MCF 10A (cell line): ENCODE data around the gene KCNJ15. TPM values are rescaled to one million over a fixed set of nuclear protein-coding genes. Genes with fewer than 3 reads are reported as not detected.
A peak's percentile ranks its signal among the peaks of the same experiment; 100 is the strongest.

Experiments
- BruUV-seq: library from RNA; stranded (reverse); fragments of 400-500 nt; replicated peaks from 2 replicates; lab custom pipeline; 2021; lab: Mats Ljungman, UMichigan
- CTCF ChIA-PET: fragments of 300-600 bp; sonication (Branson Sonifier 250); formaldehyde crosslinking; extraction: SDS; loops from one replicate; lab custom pipeline; 2021; ENCODE audit warnings: antibody characterized with exemption, inconsistent platforms; lab: Yijun Ruan, JAX
- POLR2A ChIA-PET: fragments of 300-600, 350-650 bp; sonication (Branson Sonifier 250); formaldehyde crosslinking; extraction: SDS; loops from one replicate; lab custom pipeline; 2020; ENCODE audit warnings: antibody characterized with exemption, inconsistent platforms; lab: Yijun Ruan, JAX
- DNase-seq: peaks from one replicate; pipeline ENCODE4 v3.0.0-alpha.2; 2018; ENCODE audit not compliant: unreplicated experiment
- H3K27ac Mint-ChIP-seq: one replicate; pipeline ENCODE4 v1.8.0; 2022; ENCODE audit warnings: mild to moderate bottlenecking, low read depth, mixed read lengths; ENCODE audit not compliant: unreplicated experiment
- H3K27me3 Mint-ChIP-seq: one replicate; pipeline ENCODE4 v1.8.0; 2022; ENCODE audit warnings: mixed read lengths; ENCODE audit not compliant: insufficient read depth, unreplicated experiment
- H3K36me3 Mint-ChIP-seq: one replicate; pipeline ENCODE4 v1.8.0; 2022; ENCODE audit warnings: mild to moderate bottlenecking, moderate library complexity, mixed read lengths; ENCODE audit not compliant: insufficient read depth, unreplicated experiment
- H3K4me1 Mint-ChIP-seq: one replicate; pipeline ENCODE4 v1.8.0; 2022; ENCODE audit warnings: mixed read lengths; ENCODE audit not compliant: insufficient read depth, unreplicated experiment
- H3K4me3 Mint-ChIP-seq: one replicate; pipeline ENCODE4 v1.8.0; 2022; ENCODE audit warnings: mild to moderate bottlenecking, moderate library complexity, mixed read lengths; ENCODE audit not compliant: unreplicated experiment
- H3K9me3 Mint-ChIP-seq: one replicate; pipeline ENCODE4 v1.8.0; 2022; ENCODE audit warnings: mixed read lengths; ENCODE audit not compliant: unreplicated experiment
- CTCF ChIP-seq: fragments of 200-600 bp; IDR thresholded peaks from one replicate; pipeline ENCODE4 v1.8.0; 2022; ENCODE audit warnings: antibody characterized with exemption, mild to moderate bottlenecking; ENCODE audit not compliant: unreplicated experiment
- intact Hi-C: fragments of 100-400 bp; cut with micrococcal nuclease; formaldehyde crosslinking; loops from 2 replicates; pipeline ENCODE4 v1.14.1; 2022
- total RNA-seq: library from RNA; stranded (reverse); gene quantifications from 2 replicates; pipeline ENCODE4 v1.2.3, GENCODE V29; 2022

Gene KCNJ15
- total RNA-seq, 1 experiment from 2014 or later, result 2.2 TPM

GRCh38 chr21:38280867-38281266 is 24.1 kb downstream of the KCNJ15 start:
- no peak for DNase-seq
- Mint-ChIP-seq H3K9me3 (no peaks in the 10 kb centered on the region), H3K27me3 (no peaks in the 10 kb centered on the region), H3K4me3 (no peak overlapping the region), H3K27ac (no peak overlapping the region), H3K4me1 (peaks cover 61% of the 10 kb centered on the region), H3K36me3 (no peaks in the 10 kb centered on the region)
- ChIA-PET CTCF (interaction anchor here (0.7 to 1.3 kb wide), 4 partner anchors 11 to 71 kb away, joined by 3 to 8 read pairs (median 4); no protein-coding TSS in a partner anchor), POLR2A (interaction anchor here (0.5 to 1.5 kb wide), 3 partner anchors 8 to 22 kb away, joined by 3 to 4 read pairs (median 4); no protein-coding TSS in a partner anchor)
- no peak for TF ChIP-seq CTCF
- BruUV-seq, result no TSS peak
- intact Hi-C loops, result no loop called here

GRCh38 chr21:38282921-38283320 is 26.1 kb downstream of the KCNJ15 start:
- H3K9me3 Mint-ChIP-seq, result no peaks in the 10 kb centered on the region
- no peak for TF ChIP-seq CTCF
- H3K27me3 Mint-ChIP-seq, result no peaks in the 10 kb centered on the region
- POLR2A ChIA-PET, result interaction anchor here (0.7 to 1.1 kb wide), 3 partner anchors 9 to 112 kb away, joined by 3 read pairs; no protein-coding TSS in a partner anchor
- no TSS peak for BruUV-seq
- CTCF ChIA-PET, result interaction anchor here (1.0 kb wide), 1 partner anchor 47 kb away, joined by 3 read pairs; no protein-coding TSS in a partner anchor
- no peak overlapping the region for H3K4me3 Mint-ChIP-seq
- peak overlapping the region; percentile 1 for H3K27ac Mint-ChIP-seq
- H3K36me3 Mint-ChIP-seq, result no peaks in the 10 kb centered on the region
- peak; percentile 80 for DNase-seq
- H3K4me1 Mint-ChIP-seq, result peaks cover 55% of the 10 kb centered on the region
- intact Hi-C loops, result no loop called here

GRCh38 chr21:38284216-38284615 is 27.4 kb downstream of the KCNJ15 start:
- ChIA-PET CTCF (interaction anchor here (0.7 to 1.0 kb wide), 2 partner anchors 8 to 113 kb away, joined by 4 to 5 read pairs; no protein-coding TSS in a partner anchor), POLR2A (interaction anchor here (0.8 to 1.1 kb wide), 2 partner anchors 7 to 50 kb away, joined by 3 to 5 read pairs; no protein-coding TSS in a partner anchor)
- Mint-ChIP-seq H3K36me3 (no peaks in the 10 kb centered on the region), H3K27me3 (no peaks in the 10 kb centered on the region), H3K4me1 (peaks cover 43% of the 10 kb centered on the region), H3K4me3 (no peak overlapping the region), H3K27ac (no peak overlapping the region), H3K9me3 (no peaks in the 10 kb centered on the region)
- intact Hi-C loops, result no loop called here
- no TSS peak for BruUV-seq
- no peak for TF ChIP-seq CTCF
- no peak for DNase-seq

- Mint-ChIP-seq H3K4me3 (no peak overlapping the region), H3K27me3 (no peaks in the 10 kb centered on the region), H3K4me1 (peaks cover 47% of the 10 kb centered on the region), H3K27ac (peak overlapping the region; percentile 62), H3K9me3 (no peaks in the 10 kb centered on the region), H3K36me3 (no peaks in the 10 kb centered on the region)
- CTCF ChIA-PET, result interaction anchor here (0.8 kb wide), 1 partner anchor 66 kb away, joined by 3 read pairs; no protein-coding TSS in a partner anchor
- POLR2A ChIA-PET, result interaction anchor here (0.6 to 2.0 kb wide), 4 partner anchors 9 to 22 kb away, joined by 3 to 8 read pairs (median 4); no protein-coding TSS in a partner anchor
- TF ChIP-seq CTCF, result no peak
- intact Hi-C loops, result no loop called here
- no peak for DNase-seq
- no TSS peak for BruUV-seq
Observed at GRCh38 chr21:38286739-38287471, 30.1 kb downstream of the KCNJ15 start.
